Mucosa of descending colon (tissue), 3 donors: ENCODE measurements around the gene NDUFA11. TPM values are rescaled to one million over a fixed set of nuclear protein-coding genes. Genes with fewer than 3 reads are reported as not detected.

Experiments
- ATAC-seq: fragments of 200-7000 bp; cut with Tn5 transposase; one replicate; pipeline ENCODE4 v1.9.1; 2020; ENCODE audit warnings: mild to moderate bottlenecking, moderate library complexity
- DNase-seq, 3 donors: peaks; one replicate each; pipeline ENCODE4 v3.0.0-alpha.2; 2020
- H3K36me3 ChIP-seq: fragments of 200-600 bp; one replicate; pipeline ENCODE4 v1.8.0; 2021; ENCODE audit warnings: low read depth, mild to moderate bottlenecking
- H3K4me1 ChIP-seq: fragments of 200-600 bp; one replicate; pipeline ENCODE4 v1.8.0; 2021; ENCODE audit warnings: low read depth, mild to moderate bottlenecking
- H3K4me3 ChIP-seq: fragments of 200-600 bp; one replicate; pipeline ENCODE4 v1.8.0; 2021; ENCODE audit warnings: mild to moderate bottlenecking
- H3K9me3 ChIP-seq: fragments of 200-600 bp; one replicate; pipeline ENCODE4 v1.8.0; 2021; ENCODE audit warnings: mild to moderate bottlenecking
- intact Hi-C, 2 donors: fragments of 100-400 bp; cut with DNase I in 1 of 2; cut with micrococcal nuclease in 1 of 2; formaldehyde crosslinking; loops; one replicate each; pipeline versions ENCODE4 v1.11.0 to v1.11.1; 2022; cut with DNase I, micrococcal nuclease
- total RNA-seq, 3 donors: library from RNA; stranded (reverse); fragmentation: NEBNext Ultra II Directional in 2 of 3; extraction: Animal tissue kit (Norgen Biotek cat#: 25700) in 2 of 3; gene quantifications; one replicate each; pipeline versions ENCODE4 v1.2.1 to v1.2.4, GENCODE V29; 2021 to 2023
- TF ChIP-seq, protein P1 (sequence below): fragments of 200-600 bp; IDR thresholded peaks from one replicate; pipeline ENCODE4 v1.8.0; 2022; ENCODE audit warnings: antibody characterized with exemption, mild to moderate bottlenecking
- donor health status: DM: no; HTN: no; CAD: no; lungs with moderate emphysema.
- donor health status: DM: no; HTN: no; CAD: no.
- donor health status: DM: no; HTN: yes; CAD: no.

The NDUFA11 gene
- total RNA-seq, 3 donors from 2014 or later: 178 to 213 (median 182) TPM

DNA sequence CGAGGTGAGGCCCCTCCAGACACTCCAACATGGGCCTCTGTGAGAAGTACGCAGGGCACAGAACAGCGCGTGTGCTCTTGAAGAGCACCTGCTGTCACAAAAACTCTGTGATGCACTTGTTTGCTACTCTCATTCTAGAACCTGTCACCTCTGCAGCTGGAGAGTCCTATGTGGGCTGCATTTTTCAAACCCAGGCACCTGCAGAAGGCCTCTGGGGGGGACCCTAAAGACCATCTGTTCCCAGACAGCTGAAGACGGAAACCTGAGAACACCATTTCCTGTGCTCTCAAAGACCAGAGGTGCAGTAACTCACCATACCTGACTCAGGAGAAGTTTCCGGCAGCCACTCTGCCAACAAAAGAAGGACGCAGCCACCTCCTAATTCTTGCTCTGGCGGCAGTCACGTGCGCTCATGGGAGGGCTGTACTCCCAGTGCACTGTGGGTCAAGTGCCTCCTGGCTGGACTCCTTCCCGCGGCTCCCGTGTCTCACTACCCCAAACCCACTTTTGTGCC, 46.3 kb upstream of the NDUFA11 start:
- intact Hi-C loops: no loop called here
- DNase-seq: peak in 1 of 3 donors; percentile 56
- H3K9me3 ChIP-seq: no peaks in the 10 kb centered on the region
- H3K36me3 ChIP-seq: no peaks in the 10 kb centered on the region
- H3K4me1 ChIP-seq: peaks cover 37% of the 10 kb centered on the region
- TF ChIP-seq, protein P1, sequence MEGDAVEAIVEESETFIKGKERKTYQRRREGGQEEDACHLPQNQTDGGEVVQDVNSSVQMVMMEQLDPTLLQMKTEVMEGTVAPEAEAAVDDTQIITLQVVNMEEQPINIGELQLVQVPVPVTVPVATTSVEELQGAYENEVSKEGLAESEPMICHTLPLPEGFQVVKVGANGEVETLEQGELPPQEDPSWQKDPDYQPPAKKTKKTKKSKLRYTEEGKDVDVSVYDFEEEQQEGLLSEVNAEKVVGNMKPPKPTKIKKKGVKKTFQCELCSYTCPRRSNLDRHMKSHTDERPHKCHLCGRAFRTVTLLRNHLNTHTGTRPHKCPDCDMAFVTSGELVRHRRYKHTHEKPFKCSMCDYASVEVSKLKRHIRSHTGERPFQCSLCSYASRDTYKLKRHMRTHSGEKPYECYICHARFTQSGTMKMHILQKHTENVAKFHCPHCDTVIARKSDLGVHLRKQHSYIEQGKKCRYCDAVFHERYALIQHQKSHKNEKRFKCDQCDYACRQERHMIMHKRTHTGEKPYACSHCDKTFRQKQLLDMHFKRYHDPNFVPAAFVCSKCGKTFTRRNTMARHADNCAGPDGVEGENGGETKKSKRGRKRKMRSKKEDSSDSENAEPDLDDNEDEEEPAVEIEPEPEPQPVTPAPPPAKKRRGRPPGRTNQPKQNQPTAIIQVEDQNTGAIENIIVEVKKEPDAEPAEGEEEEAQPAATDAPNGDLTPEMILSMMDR: no peak
- H3K4me3 ChIP-seq: no peak overlapping the region
- no peak for ATAC-seq

DNA sequence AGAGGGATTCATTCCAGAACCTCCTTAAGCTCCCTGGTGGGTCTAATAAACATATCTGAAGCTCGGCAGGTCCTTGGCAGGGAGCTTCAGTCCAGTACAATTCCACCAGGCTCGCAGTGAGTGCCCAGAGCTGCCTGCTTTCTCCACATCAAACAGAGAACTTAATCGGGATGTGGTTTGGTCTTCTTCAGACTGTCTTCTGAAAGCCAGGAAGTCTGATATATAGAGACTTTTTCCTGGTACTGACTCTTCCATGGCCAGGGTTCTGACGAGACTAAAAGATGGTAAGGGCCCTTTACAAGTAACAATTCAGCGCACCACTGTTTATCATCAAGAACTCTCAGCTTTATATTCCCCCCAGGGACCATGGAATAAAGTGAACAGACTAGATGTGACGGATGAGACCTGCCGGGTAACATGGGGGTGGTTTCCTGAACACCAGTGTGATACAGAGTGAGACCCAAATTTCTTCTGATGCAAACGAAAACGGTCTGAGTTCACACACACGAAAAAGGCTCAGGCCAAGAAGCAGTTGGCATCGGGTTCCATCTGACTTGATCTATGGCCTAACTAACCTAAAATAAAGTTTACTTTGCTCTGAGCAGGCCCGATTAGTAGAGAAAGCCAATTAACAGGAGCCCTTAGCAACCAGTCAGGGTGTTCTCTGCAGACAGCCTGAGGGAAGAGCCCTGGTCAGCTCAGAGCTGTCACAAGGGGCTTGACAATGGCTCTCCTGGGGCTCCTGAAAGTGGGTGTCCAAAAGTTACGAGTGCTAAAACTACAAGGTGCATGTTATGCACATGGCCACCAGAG, 45.4 kb upstream of the NDUFA11 start:
- DNase-seq (peak in 1 of 3 donors; percentile 37), ATAC-seq (no peak)
- TF ChIP-seq, protein P1: no peak

DNA sequence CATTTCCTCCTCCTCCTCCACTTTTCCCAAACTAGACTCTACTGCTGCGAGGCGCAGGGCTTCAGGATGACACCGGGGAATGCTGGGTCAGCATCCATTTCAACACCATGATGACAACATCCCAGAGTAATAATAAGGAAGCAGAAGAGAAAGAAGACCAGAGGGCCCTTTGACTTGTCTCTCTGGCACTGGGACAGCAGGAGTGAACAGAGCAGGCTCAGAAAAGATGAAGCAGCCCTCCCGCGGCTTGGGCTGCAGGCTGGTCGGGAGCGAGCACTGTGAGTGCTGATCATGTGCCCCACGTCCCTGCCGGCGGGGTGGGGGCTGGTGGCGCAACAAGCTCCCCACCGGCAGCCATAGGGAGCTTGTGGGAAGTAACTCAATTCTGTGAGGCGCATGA, 43.8 kb upstream of the NDUFA11 start:
- intact Hi-C loops: no loop called here
- ATAC-seq (peak; percentile 42), DNase-seq (peak in 2 of 3 donors; percentile 37 to 70)
- Histone ChIP-seq H3K36me3 (no peaks in the 10 kb centered on the region), H3K9me3 (no peaks in the 10 kb centered on the region), H3K4me3 (no peak overlapping the region), H3K4me1 (peaks cover 24% of the 10 kb centered on the region)
- TF ChIP-seq, protein P1: no peak

More for the DNA sequence above, 45.4 kb upstream of the NDUFA11 start:
- Histone ChIP-seq H3K4me3 (no peak overlapping the region), H3K4me1 (peaks cover 28% of the 10 kb centered on the region), H3K9me3 (no peaks in the 10 kb centered on the region), H3K36me3 (no peaks in the 10 kb centered on the region)
- intact Hi-C loops: no loop called here

DNA sequence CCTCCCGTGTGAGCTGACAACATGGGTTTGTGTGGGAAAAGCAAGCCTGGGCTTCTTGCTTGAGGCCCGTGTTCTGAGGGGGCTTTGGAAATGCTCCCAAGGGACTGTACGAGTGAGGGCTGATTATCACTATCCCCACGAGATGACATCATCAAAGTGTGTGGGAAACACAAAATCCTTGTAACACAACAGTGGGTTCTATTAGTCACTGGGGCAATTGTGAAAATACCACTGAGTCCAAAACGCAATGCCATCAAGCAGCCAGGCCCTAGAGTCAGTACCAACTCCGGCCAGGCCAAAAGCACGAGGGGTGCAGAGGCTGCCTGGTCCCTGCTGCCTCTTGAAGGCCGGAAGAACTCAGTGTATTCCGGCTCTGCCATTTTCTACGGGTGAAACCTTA, 40.0 kb upstream of the NDUFA11 start:
- TF ChIP-seq, protein P1: no peak
- peaks cover 7% of the 10 kb centered on the region for H3K4me1 ChIP-seq
- intact Hi-C loops: no loop called here
- H3K4me3 ChIP-seq: no peak overlapping the region
- no peaks in the 10 kb centered on the region for H3K36me3 ChIP-seq
- no peaks in the 10 kb centered on the region for H3K9me3 ChIP-seq
- no peak for ATAC-seq
- no peak for DNase-seq

DNA sequence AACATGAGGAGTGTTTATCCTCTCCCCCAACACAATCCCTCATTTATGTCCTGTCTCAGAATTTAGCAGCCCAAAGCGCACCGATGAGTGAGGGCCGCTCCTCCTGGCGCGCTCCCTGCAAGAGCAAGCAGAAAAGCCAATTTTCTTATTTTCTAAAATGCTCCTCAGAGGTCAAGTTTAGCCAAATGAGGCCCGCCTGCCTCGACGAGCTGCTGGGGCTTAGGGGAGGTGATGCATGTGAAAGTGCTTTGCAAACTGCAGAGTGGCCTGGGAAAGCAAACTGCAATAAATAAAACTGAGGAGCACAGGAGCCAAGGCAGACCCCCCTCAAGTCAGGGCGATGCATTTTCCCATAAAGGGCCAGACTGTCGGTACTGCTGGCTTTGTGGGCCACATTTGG, 39.5 kb upstream of the NDUFA11 start:
- ATAC-seq (no peak), DNase-seq (no peak)
- Histone ChIP-seq H3K4me3 (no peak overlapping the region), H3K36me3 (no peaks in the 10 kb centered on the region), H3K4me1 (peaks cover 6% of the 10 kb centered on the region), H3K9me3 (no peaks in the 10 kb centered on the region)
- TF ChIP-seq, protein P1: no peak
- intact Hi-C loops: no loop called here
